IPS-20b (cell line): Measurements from ENCODE around the gene NRXN2.

Experiments
- H3K27ac ChIP-seq: one replicate; pipeline ENCODE4 v1.5.1; 2013; ENCODE audit warnings: low read length
- H3K27me3 ChIP-seq: 2 replicates; pipeline ENCODE4 v1.6.1; 2013; ENCODE audit warnings: mild to moderate bottlenecking, low read length, inconsistent platforms; ENCODE audit not compliant: insufficient read depth
- H3K36me3 ChIP-seq: 2 replicates; pipeline ENCODE4 v1.6.1; 2013; ENCODE audit warnings: low read depth, mild to moderate bottlenecking, inconsistent platforms, low read length, moderate library complexity; ENCODE audit not compliant: insufficient read depth
- H3K4me1 ChIP-seq: 2 replicates; pipeline ENCODE4 v1.6.1; 2013; ENCODE audit warnings: mild to moderate bottlenecking, control low read depth, inconsistent platforms, low read length, moderate library complexity; ENCODE audit not compliant: insufficient read depth
- H3K4me3 ChIP-seq: 2 replicates; pipeline ENCODE4 v1.5.1; 2013; ENCODE audit warnings: mild to moderate bottlenecking, low read length, inconsistent platforms
- H3K9ac ChIP-seq: 2 replicates; pipeline ENCODE4 v1.6.1; 2013; ENCODE audit warnings: low read depth, mild to moderate bottlenecking, inconsistent platforms, low read length, moderate library complexity
- H3K9me3 ChIP-seq: 2 replicates; pipeline ENCODE4 v1.6.1; 2013; ENCODE audit warnings: mild to moderate bottlenecking, low read depth, low read length, inconsistent platforms; ENCODE audit not compliant: insufficient read depth

Gene NRXN2

GRCh38 chr11:64739871-64740270, 16.9 kb upstream of the NRXN2 start:
- Histone ChIP-seq H3K9ac (no peak overlapping the region), H3K27ac (no peak overlapping the region), H3K4me1 (peaks cover 15% of the 10 kb centered on the region; the same call in 1 of the 2 replicates), H3K4me3 (no peak overlapping the region), H3K9me3 (no peaks in the 10 kb centered on the region), H3K36me3 (no peaks in the 10 kb centered on the region; the same call in 1 of the 2 replicates), H3K27me3 (peaks cover 53% of the 10 kb centered on the region)

- Histone ChIP-seq H3K9ac (no peak overlapping the region), H3K27me3 (peaks cover 24% of the 10 kb centered on the region), H3K9me3 (no peaks in the 10 kb centered on the region), H3K36me3 (no peaks in the 10 kb centered on the region; the same call in 1 of the 2 replicates), H3K4me3 (no peak overlapping the region), H3K4me1 (peaks cover 12% of the 10 kb centered on the region; the same call in 1 of the 2 replicates), H3K27ac (no peak overlapping the region)
Measured at GRCh38 chr11:64736654-64737053, 13.7 kb upstream of the NRXN2 start.

GRCh38 chr11:64735725-64736259, 12.8 kb upstream of the NRXN2 start:
- Histone ChIP-seq H3K27ac (no peak overlapping the region), H3K36me3 (no peaks in the 10 kb centered on the region; the same call in 1 of the 2 replicates), H3K27me3 (peaks cover 16% of the 10 kb centered on the region), H3K4me3 (no peak overlapping the region), H3K4me1 (peaks cover 10% of the 10 kb centered on the region; the same call in 1 of the 2 replicates), H3K9me3 (no peaks in the 10 kb centered on the region), H3K9ac (no peak overlapping the region)

- no peaks in the 10 kb centered on the region; the same call in 1 of the 2 replicates for H3K36me3 ChIP-seq
- no peak overlapping the region for H3K27ac ChIP-seq
- no peak overlapping the region for H3K9ac ChIP-seq
- no peak overlapping the region for H3K4me3 ChIP-seq
- H3K27me3 ChIP-seq, result peaks cover 13% of the 10 kb centered on the region
- peaks cover 13% of the 10 kb centered on the region; the same call in 1 of the 2 replicates for H3K4me1 ChIP-seq
- H3K9me3 ChIP-seq, result no peaks in the 10 kb centered on the region
Measured at GRCh38 chr11:64734811-64735724, 12.1 kb upstream of the NRXN2 start.

- Histone ChIP-seq H3K36me3 (no peaks in the 10 kb centered on the region; the same call in 1 of the 2 replicates), H3K27me3 (peaks cover 4% of the 10 kb centered on the region; the same call in 1 of the 2 replicates), H3K4me3 (no peak overlapping the region), H3K9ac (no peak overlapping the region), H3K9me3 (no peaks in the 10 kb centered on the region), H3K4me1 (peaks cover 9% of the 10 kb centered on the region; the same call in 1 of the 2 replicates), H3K27ac (no peak overlapping the region)
Measured at GRCh38 chr11:64731601-64732000, 8.6 kb upstream of the NRXN2 start.

- Histone ChIP-seq H3K4me1 (peaks cover 21% of the 10 kb centered on the region; the same call in 1 of the 2 replicates), H3K36me3 (no peaks in the 10 kb centered on the region; the same call in 1 of the 2 replicates), H3K9ac (no peak overlapping the region), H3K27me3 (peaks cover 4% of the 10 kb centered on the region; the same call in 1 of the 2 replicates), H3K4me3 (peak overlapping the region; percentile 36; the same call in 1 of the 2 replicates), H3K9me3 (no peaks in the 10 kb centered on the region), H3K27ac (no peak overlapping the region)
Measured at GRCh38 chr11:64729851-64730382, 6.9 kb upstream of the NRXN2 start.

GRCh38 chr11:64728757-64729365, 5.9 kb upstream of the NRXN2 start:
- Histone ChIP-seq H3K9me3 (no peaks in the 10 kb centered on the region), H3K27ac (no peak overlapping the region), H3K4me3 (no peak overlapping the region), H3K9ac (no peak overlapping the region), H3K36me3 (no peaks in the 10 kb centered on the region), H3K27me3 (peaks cover 11% of the 10 kb centered on the region; the same call in 1 of the 2 replicates), H3K4me1 (peaks cover 27% of the 10 kb centered on the region)

GRCh38 chr11:64726867-64727530, 4.0 kb upstream of the NRXN2 start:
- no peaks in the 10 kb centered on the region for H3K36me3 ChIP-seq
- H3K27me3 ChIP-seq, result peaks cover 19% of the 10 kb centered on the region
- H3K9me3 ChIP-seq, result no peaks in the 10 kb centered on the region
- no peak overlapping the region for H3K27ac ChIP-seq
- H3K4me3 ChIP-seq, result no peak overlapping the region
- H3K9ac ChIP-seq, result no peak overlapping the region; the same call in 1 of the 2 replicates
- peaks cover 29% of the 10 kb centered on the region for H3K4me1 ChIP-seq

GRCh38 chr11:64726211-64726641, 3.2 kb upstream of the NRXN2 start:
- peak overlapping the region; percentile 61; the same call in 1 of the 2 replicates for H3K9ac ChIP-seq
- no peaks in the 10 kb centered on the region for H3K9me3 ChIP-seq
- H3K27me3 ChIP-seq, result peaks cover 26% of the 10 kb centered on the region
- H3K4me1 ChIP-seq, result peaks cover 24% of the 10 kb centered on the region
- H3K36me3 ChIP-seq, result no peaks in the 10 kb centered on the region
- H3K27ac ChIP-seq, result peak overlapping the region; percentile 73
- H3K4me3 ChIP-seq, result no peak overlapping the region; the same call in 1 of the 2 replicates

- H3K36me3 ChIP-seq, result no peaks in the 10 kb centered on the region
- H3K4me1 ChIP-seq, result peaks cover 21% of the 10 kb centered on the region
- peaks cover 35% of the 10 kb centered on the region for H3K27me3 ChIP-seq
- H3K27ac ChIP-seq, result no peak overlapping the region
- no peak overlapping the region for H3K9ac ChIP-seq
- no peak overlapping the region for H3K4me3 ChIP-seq
- no peaks in the 10 kb centered on the region for H3K9me3 ChIP-seq
Measured at GRCh38 chr11:64724863-64725532, 2.0 kb upstream of the NRXN2 start.
